OCI-M2 (cell line): ENCODE measurements around the gene EPB41.
"Not testable (repeated sequence)": the region's sequence is repeated elsewhere in the genome, so short reads cannot be mapped to it uniquely, and the experiment has no call there.

Experiments
- DNase-seq: peaks from one replicate; lab custom pipeline; 2025; ENCODE audit not compliant: unreplicated experiment; lab: John Stamatoyannopoulos, UW

The EPB41 gene

DNA sequence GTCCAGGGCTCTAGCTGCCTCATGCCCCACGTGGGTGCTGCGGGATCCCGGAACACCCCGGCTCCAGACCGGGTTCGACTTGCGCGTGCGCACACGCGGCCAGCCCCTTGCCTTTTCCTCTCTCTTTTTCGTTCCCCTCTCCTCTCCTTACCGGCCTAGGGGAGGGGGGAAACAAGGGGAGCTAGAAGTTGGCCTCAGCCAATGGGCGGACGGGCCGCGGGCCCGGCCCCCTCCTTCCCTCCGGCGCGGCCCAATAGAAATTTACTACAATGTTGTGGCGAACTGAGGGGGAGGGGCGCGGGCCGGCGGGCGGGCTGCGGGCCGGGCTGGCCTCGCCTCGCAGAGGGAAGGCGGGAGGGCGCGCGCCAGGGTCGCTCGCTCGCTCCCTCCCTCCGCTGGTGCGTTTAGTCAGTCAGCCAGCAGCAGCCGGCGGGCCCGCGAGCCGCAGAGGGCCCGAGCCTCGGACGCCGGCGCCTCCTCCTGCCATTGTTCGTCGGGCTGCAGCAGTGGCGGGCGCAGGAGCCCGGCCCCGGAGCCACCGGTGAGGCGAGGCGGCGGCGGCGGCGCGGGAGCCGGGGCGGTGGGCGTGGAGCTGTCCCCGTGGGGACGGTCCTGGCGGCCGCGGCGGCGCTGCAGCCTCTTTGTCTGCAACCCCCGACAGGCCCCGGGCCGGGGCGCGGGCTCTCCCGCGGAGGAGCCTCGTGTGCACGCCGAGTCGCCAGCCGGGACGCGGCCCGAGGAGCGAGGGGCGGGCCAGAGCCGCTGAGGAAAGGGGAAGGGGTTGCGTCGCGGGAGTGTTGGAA lies at the start of gene EPB41:
Gene EPB41, plus strand, starts transcription at position 342 of the 803 bp plus-strand sequence. CDS start 72,869 bp downstream, outside the sequence.
- DNase-seq = peak; percentile 36

GRCh38 chr1:28864695-28865094 lies 49.7 kb upstream of the EPB41 start:
- no peak for DNase-seq

GRCh38 chr1:28865997-28866650 lies 48.2 kb upstream of the EPB41 start:
- no peak for DNase-seq

DNA sequence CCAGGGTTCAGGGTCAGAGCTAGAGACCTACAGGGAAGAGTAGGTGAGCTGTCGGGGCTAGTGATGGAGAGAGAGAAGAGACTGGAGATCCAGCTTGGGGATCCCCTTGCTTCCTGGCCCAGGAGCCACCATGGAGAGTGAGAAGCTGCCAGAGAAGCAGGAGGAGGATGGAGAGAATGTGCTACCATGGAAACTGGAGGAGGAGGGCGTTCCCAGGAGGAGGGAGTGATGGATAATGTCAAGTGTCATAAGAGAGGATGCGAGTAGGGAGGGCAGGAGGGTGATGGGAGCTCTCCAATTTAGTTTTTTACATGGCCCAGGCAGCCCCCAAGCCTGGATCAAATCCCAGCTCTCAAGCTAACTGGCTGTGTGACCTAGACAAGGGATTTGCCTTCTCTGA lies 46.5 kb upstream of the EPB41 start:
- no peak for DNase-seq

- DNase-seq = no peak
Measured at GRCh38 chr1:28869952-28870351, 44.4 kb upstream of the EPB41 start.

GRCh38 chr1:28871631-28872401 lies 42.6 kb upstream of the EPB41 start:
- no peak for DNase-seq

DNA sequence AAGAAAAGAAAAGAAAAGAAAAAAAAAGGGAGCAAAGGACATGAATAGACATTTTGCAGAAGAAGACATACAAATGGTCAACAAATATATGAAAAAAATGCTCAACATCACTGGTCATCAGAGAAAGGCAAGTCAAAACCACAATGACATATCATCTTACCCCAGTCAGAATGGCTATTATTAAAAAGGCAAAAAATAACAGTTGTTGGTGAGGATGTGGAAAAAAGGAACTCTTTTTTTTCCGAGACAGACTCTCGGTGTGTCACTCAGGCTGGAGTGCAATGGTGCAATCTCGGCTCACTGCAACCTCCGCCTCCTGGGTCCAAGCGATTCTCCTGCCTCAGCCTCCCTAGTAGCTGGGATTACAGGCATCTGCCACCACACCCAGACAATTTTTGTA lies 39.2 kb upstream of the EPB41 start:
- DNase-seq = not testable (repeated sequence)

- peak; percentile 52 for DNase-seq
Measured at GRCh38 chr1:28877132-28877781, 37.1 kb upstream of the EPB41 start.

GRCh38 chr1:28878796-28879195 lies 35.6 kb upstream of the EPB41 start:
- DNase-seq = no peak

DNA sequence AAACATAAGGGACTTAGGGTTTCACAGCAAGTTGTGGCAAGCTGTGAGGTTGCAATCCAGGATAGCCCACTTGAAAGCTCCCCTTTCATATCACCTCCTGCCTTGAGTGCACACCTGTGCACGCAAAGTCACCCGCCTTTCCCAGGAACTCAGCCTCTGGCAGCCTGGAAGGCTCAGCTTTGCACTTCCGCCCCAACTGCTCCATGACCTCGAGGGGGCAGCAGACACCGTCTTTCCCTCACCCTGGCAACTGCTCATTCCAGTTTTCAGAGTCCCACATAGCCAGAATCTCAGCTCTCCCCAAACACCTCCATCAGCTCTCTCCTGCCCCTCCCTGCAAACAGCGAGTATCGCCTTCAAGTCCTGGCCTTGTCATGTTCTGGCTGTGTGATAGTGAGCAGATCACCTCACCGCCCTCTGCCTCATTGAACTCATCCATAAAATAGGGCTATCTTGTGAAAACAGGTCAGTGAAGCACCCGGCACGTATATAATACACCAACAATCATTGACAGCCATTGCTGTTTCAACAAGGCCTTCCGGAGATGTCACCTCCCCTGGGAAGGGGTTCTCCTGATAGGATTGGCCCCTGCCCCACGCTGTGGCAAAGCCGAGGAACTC lies 32.2 kb upstream of the EPB41 start:
- peak; percentile 38 for DNase-seq

GRCh38 chr1:28883242-28883616 lies 31.1 kb upstream of the EPB41 start:
- no peak for DNase-seq

- no peak for DNase-seq
Measured at GRCh38 chr1:28885472-28885877, 28.9 kb upstream of the EPB41 start.

GRCh38 chr1:28885977-28886730 lies 28.2 kb upstream of the EPB41 start:
- DNase-seq = no peak

DNA sequence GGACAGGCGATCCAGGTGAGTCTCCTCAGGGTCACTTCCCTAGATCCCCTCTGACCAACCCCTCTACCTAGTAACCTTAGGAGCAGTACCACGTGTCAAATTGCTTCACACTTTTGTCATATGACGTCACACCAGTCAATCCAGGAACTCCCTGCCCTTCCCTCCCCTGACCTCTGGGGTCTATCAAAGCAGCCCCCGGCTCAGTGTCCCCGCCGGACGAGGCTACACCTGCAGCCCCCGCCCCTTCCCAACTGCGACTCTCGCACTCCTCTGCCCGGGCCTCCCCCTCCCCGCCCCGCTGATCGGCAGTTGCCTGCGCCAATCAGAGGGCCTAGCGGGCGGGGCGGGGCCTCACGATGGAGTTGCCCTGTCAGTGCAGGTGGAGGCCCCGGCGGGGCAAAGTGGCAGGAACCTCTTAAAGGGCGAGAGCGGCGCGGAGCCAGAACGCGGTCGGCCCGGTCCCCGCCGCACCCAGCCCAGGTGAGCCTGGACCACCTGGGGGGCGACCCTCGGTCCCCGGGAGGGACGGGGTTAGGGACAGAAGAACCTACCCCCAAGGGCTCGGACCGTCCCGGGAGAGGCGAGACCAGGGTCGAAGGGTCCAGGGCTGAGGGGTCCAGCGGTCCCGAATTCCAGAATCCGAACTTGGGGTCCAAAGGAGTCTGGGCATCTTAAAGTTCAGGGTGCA lies 27.5 kb upstream of the EPB41 start:
- DNase-seq = peak; percentile 28

- DNase-seq = no peak
Measured at GRCh38 chr1:28887419-28887834, 26.9 kb upstream of the EPB41 start.

GRCh38 chr1:28887835-28888682 lies 26.3 kb upstream of the EPB41 start:
- DNase-seq = no peak

GRCh38 chr1:28888915-28889314 lies 25.5 kb upstream of the EPB41 start:
- no peak for DNase-seq

- DNase-seq = no peak
Measured at GRCh38 chr1:28889357-28889756, 25.0 kb upstream of the EPB41 start.

GRCh38 chr1:28890435-28890834 lies 23.9 kb upstream of the EPB41 start:
- no peak for DNase-seq
